CD4-positive, alpha-beta memory T cell (primary cell): ENCODE data around the gene CACNA1H. TPM values are rescaled to one million over a fixed set of nuclear protein-coding genes. Genes with fewer than 3 reads are reported as not detected.

Experiments used
- CTCF ChIA-PET: fragments of 350-600 bp; sonication (Branson Sonifier 250); formaldehyde crosslinking; loops from one replicate; lab custom pipeline; 2021; ENCODE audit warnings: inconsistent platforms; ENCODE audit not compliant: partially characterized antibody; lab: Charles Lee
- POLR2A ChIA-PET: fragments of 350-600 bp; sonication (Branson Sonifier 250); formaldehyde crosslinking; loops from one replicate; lab custom pipeline; 2021; ENCODE audit not compliant: partially characterized antibody; lab: Charles Lee
- DNase-seq, 5 donors: peaks; one replicate each; pipeline versions ENCODE4 v3.0.0 to v3.0.0-alpha.2; 2020 to 2022; ENCODE audit warnings: mixed read lengths in 1 of 5
- H3K27ac ChIP-seq: one replicate; pipeline ENCODE4 v1.7.0; 2013; ENCODE audit warnings: low read depth, low read length
- H3K27me3 ChIP-seq: 2 replicates; pipeline ENCODE4 v1.7.0; 2013; ENCODE audit warnings: mild to moderate bottlenecking, low read length, moderate library complexity; ENCODE audit not compliant: insufficient read depth
- H3K36me3 ChIP-seq: 2 replicates; pipeline ENCODE4 v1.7.0; 2013; ENCODE audit warnings: mild to moderate bottlenecking, low read length, moderate library complexity; ENCODE audit not compliant: insufficient read depth
- H3K4me1 ChIP-seq: 2 replicates; pipeline ENCODE4 v1.7.0; 2013; ENCODE audit warnings: mild to moderate bottlenecking, low read length, moderate library complexity; ENCODE audit not compliant: insufficient read depth
- H3K4me3 ChIP-seq, 2 donors: one replicate each; pipeline ENCODE4 v1.7.0; 2013; ENCODE audit warnings: low read length in 2 of 2, mild to moderate bottlenecking in 1 of 2
- H3K9me3 ChIP-seq, 2 donors: one replicate each; pipeline ENCODE4 v1.7.0; 2013; ENCODE audit warnings: low read length in 2 of 2, control low read depth in 1 of 2; ENCODE audit not compliant: control insufficient read depth in 1 of 2
- H3K27ac Mint-ChIP-seq, 7 donors: one replicate each; pipeline ENCODE4 v1.8.0; 2020 to 2021; ENCODE audit warnings: mixed read lengths in 7 of 7, mild to moderate bottlenecking in 6 of 7, inconsistent platforms in 3 of 7, moderate library complexity in 3 of 7
- H3K27me3 Mint-ChIP-seq, 2 donors: one replicate each; pipeline ENCODE4 v1.8.0; 2020 to 2021; ENCODE audit warnings: mixed read lengths in 2 of 2
- H3K36me3 Mint-ChIP-seq, 2 donors: one replicate each; pipeline ENCODE4 v1.8.0; 2020 to 2021; ENCODE audit warnings: mixed read lengths in 2 of 2, inconsistent platforms in 1 of 2, mild to moderate bottlenecking in 1 of 2
- H3K4me1 Mint-ChIP-seq, 4 donors: one replicate each; pipeline ENCODE4 v1.8.0; 2020 to 2021; ENCODE audit warnings: mixed read lengths in 4 of 4, mild to moderate bottlenecking in 1 of 4
- H3K4me3 Mint-ChIP-seq, 8 donors: one replicate each; pipeline ENCODE4 v1.8.0; 2020 to 2021; ENCODE audit warnings: mixed read lengths in 8 of 8, mild to moderate bottlenecking in 7 of 8, moderate library complexity in 6 of 8, inconsistent platforms in 3 of 8
- H3K9me3 Mint-ChIP-seq, 8 donors: one replicate each; pipeline ENCODE4 v1.8.0; 2020 to 2021; ENCODE audit warnings: mixed read lengths in 8 of 8, mild to moderate bottlenecking in 5 of 8, inconsistent platforms in 3 of 8, moderate library complexity in 1 of 8
- intact Hi-C: fragments of 100-400 bp; cut with micrococcal nuclease; formaldehyde crosslinking; loops from one replicate; pipeline ENCODE4 v1.15.1; 2023
- polyA plus RNA-seq, 2 donors: library from polyadenylated mRNA; unstranded; fragments of 300-500 nt; fragmentation: Illumina TruSeq; gene quantifications; one replicate each; pipeline ENCODE4 v1.2.3, GENCODE V29; 2021
- total RNA-seq, 2 experiments: library from RNA; stranded (reverse); gene quantifications; one replicate each; pipeline ENCODE4 v1.2.3, GENCODE V29; 2021

The CACNA1H gene
- total and polyA plus RNA-seq, 4 experiments from 2014 or later: 0.48 to 2.1 (median 1.5) TPM

DNA sequence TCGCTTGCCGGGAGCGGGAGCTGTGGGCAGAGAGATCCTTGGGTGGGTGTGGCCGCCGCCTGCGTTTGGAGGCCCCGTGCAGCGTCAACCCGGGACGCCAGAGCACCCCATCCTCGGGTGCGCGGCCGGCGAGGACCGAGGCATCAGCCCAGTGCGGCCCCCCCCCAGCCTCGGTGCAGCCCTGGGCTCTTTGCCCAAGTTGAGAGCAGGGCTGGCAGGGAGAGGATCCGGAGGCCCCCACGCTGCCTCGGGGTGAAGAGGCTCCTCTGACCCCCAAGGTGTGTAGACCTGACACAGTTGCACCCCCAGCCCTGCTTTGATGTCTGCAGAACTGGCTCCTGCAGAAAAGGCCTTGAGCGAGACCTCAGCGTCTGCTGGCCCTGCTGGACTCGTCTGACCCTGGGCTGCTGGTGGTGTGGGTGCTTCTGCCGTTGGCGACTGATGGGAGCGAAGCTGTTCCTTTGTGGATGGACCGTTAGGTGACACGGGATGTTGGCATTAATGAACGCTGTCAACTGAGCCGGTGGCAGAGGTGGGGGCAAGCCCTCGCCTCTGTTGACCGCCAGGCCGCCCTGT, 8.0 kb downstream of the CACNA1H start:
- intact Hi-C loops: no loop called here
- Histone ChIP-seq H3K36me3 (no peaks in the 10 kb centered on the region), H3K27ac (no peak overlapping the region), H3K4me1 (no peaks in the 10 kb centered on the region), H3K4me3 (no peak overlapping the region), H3K27me3 (no peaks in the 10 kb centered on the region), H3K9me3 (no peaks in the 10 kb centered on the region)
- POLR2A ChIA-PET: no interaction called here
- Mint-ChIP-seq H3K4me1 (no peaks in the 10 kb centered on the region), H3K27ac (no peak overlapping the region), H3K4me3 (no peak overlapping the region), H3K9me3 (no peaks in the 10 kb centered on the region), H3K36me3 (no peaks in the 10 kb centered on the region), H3K27me3 (peaks cover 3 to 4% of the 10 kb centered on the region in 2 donors)
- CTCF ChIA-PET: no interaction called here
- DNase-seq: no peak

- Histone ChIP-seq H3K36me3 (no peaks in the 10 kb centered on the region), H3K4me1 (no peaks in the 10 kb centered on the region), H3K4me3 (no peak overlapping the region), H3K9me3 (no peaks in the 10 kb centered on the region), H3K27ac (no peak overlapping the region), H3K27me3 (no peaks in the 10 kb centered on the region)
- Mint-ChIP-seq H3K4me1 (no peaks in the 10 kb centered on the region), H3K4me3 (no peak overlapping the region), H3K36me3 (no peaks in the 10 kb centered on the region), H3K27ac (no peak overlapping the region), H3K9me3 (no peaks in the 10 kb centered on the region), H3K27me3 (no peaks in the 10 kb centered on the region)
- POLR2A ChIA-PET: no interaction called here
- CTCF ChIA-PET: no interaction called here
- intact Hi-C loops: no loop called here
- DNase-seq: no peak
Observed at GRCh38 chr16:1162701-1163566, 10.0 kb downstream of the CACNA1H start.

GRCh38 chr16:1163567-1164055, 10.7 kb downstream of the CACNA1H start:
- Mint-ChIP-seq H3K27ac (no peak overlapping the region), H3K36me3 (no peaks in the 10 kb centered on the region), H3K27me3 (no peaks in the 10 kb centered on the region), H3K4me3 (no peak overlapping the region), H3K4me1 (no peaks in the 10 kb centered on the region), H3K9me3 (no peaks in the 10 kb centered on the region)
- no peak for DNase-seq
- intact Hi-C loops: no loop called here
- H3K4me1 ChIP-seq: no peaks in the 10 kb centered on the region
- POLR2A ChIA-PET: no interaction called here
- no peak overlapping the region for H3K27ac ChIP-seq
- no peaks in the 10 kb centered on the region for H3K27me3 ChIP-seq
- CTCF ChIA-PET: no interaction called here
- no peak overlapping the region for H3K4me3 ChIP-seq
- H3K36me3 ChIP-seq: no peaks in the 10 kb centered on the region
- no peaks in the 10 kb centered on the region for H3K9me3 ChIP-seq

DNA sequence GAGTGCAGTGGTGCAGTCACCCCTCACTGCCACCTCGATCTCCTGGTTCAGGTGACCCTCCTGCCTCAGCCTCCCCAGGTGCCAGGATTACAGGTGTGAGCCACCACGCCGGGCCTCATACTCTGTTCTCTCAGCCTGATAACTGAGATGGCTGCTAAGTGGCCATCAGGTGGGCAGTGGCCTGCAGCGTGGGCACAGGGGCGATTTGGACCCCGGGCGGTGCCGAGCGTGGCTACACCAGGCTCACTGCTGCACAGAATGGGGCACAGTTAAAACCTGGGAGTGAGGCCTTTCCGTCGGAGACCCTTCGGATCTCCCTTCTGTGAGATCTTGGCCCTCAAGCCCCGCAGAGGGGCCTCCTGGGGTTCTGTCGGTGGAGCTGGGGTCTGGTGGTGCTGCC, 11.5 kb downstream of the CACNA1H start:
- H3K4me3 ChIP-seq: no peak overlapping the region
- H3K27ac Mint-ChIP-seq: no peak overlapping the region
- H3K9me3 ChIP-seq: no peaks in the 10 kb centered on the region
- H3K27me3 Mint-ChIP-seq: no peaks in the 10 kb centered on the region
- no peaks in the 10 kb centered on the region for H3K36me3 Mint-ChIP-seq
- no peaks in the 10 kb centered on the region for H3K4me1 Mint-ChIP-seq
- H3K9me3 Mint-ChIP-seq: no peaks in the 10 kb centered on the region
- H3K27me3 ChIP-seq: no peaks in the 10 kb centered on the region
- H3K4me3 Mint-ChIP-seq: no peak overlapping the region
- CTCF ChIA-PET: no interaction called here
- H3K27ac ChIP-seq: no peak overlapping the region
- POLR2A ChIA-PET: no interaction called here
- H3K4me1 ChIP-seq: no peaks in the 10 kb centered on the region
- H3K36me3 ChIP-seq: no peaks in the 10 kb centered on the region
- DNase-seq: no peak
- intact Hi-C loops: no loop called here

DNA sequence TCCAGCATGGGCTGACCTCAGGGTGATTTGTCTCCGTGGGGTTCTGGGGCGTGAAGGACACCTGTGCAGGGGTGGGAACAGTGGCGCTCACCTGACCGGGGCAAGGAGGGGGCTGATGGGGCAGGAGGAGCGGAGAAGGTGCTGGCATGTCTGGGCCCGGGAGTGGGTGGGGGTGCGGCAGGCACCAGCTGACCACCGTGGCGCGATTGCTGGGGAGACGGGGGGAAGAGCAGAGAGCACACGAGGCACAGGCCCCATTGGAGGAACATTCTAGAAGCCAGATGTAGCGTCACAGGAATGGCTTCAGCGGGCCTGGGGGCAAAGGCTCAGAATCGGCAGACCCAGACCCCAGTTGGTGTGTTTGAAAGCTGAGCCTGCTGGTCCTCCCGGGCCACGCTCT, 12.1 kb downstream of the CACNA1H start:
- intact Hi-C loops: no loop called here
- Mint-ChIP-seq H3K36me3 (no peaks in the 10 kb centered on the region), H3K27me3 (no peaks in the 10 kb centered on the region), H3K4me3 (no peak overlapping the region), H3K9me3 (no peaks in the 10 kb centered on the region), H3K27ac (no peak overlapping the region), H3K4me1 (no peaks in the 10 kb centered on the region)
- Histone ChIP-seq H3K4me1 (no peaks in the 10 kb centered on the region), H3K9me3 (no peaks in the 10 kb centered on the region), H3K27ac (no peak overlapping the region), H3K4me3 (no peak overlapping the region), H3K27me3 (no peaks in the 10 kb centered on the region), H3K36me3 (no peaks in the 10 kb centered on the region)
- ChIA-PET POLR2A (no interaction called here), CTCF (no interaction called here)
- no peak for DNase-seq

DNA sequence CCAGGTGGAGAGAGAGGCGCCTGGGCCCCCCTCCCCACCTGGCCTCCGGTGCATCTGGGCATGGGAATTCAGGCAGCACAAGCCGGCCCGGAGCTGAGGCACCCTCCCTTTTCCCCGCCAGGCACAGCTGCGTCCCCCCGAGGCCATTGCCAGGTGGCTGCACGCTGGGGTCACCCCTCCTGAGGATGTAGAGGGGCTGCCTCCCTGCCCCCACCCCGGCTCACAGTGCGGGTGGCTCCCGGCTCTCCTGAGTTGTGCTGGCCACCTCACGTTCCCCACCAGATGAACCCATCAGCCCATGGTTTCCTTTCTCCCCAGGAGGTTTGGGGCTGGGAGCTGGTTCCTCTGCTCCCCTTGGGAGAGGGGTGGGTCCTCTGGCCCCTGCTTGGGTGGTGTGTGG, 12.6 kb downstream of the CACNA1H start:
- DNase-seq: no peak
- intact Hi-C loops: no loop called here
- Mint-ChIP-seq H3K9me3 (no peaks in the 10 kb centered on the region), H3K27me3 (peaks cover 1% of the 10 kb centered on the region in 2 donors), H3K36me3 (no peaks in the 10 kb centered on the region), H3K4me3 (no peak overlapping the region), H3K4me1 (no peaks in the 10 kb centered on the region), H3K27ac (no peak overlapping the region)
- no peaks in the 10 kb centered on the region for H3K27me3 ChIP-seq
- H3K9me3 ChIP-seq: no peaks in the 10 kb centered on the region
- H3K4me1 ChIP-seq: no peaks in the 10 kb centered on the region
- CTCF ChIA-PET: no interaction called here
- no peaks in the 10 kb centered on the region for H3K36me3 ChIP-seq
- H3K27ac ChIP-seq: no peak overlapping the region
- no peak overlapping the region for H3K4me3 ChIP-seq
- POLR2A ChIA-PET: no interaction called here

DNA sequence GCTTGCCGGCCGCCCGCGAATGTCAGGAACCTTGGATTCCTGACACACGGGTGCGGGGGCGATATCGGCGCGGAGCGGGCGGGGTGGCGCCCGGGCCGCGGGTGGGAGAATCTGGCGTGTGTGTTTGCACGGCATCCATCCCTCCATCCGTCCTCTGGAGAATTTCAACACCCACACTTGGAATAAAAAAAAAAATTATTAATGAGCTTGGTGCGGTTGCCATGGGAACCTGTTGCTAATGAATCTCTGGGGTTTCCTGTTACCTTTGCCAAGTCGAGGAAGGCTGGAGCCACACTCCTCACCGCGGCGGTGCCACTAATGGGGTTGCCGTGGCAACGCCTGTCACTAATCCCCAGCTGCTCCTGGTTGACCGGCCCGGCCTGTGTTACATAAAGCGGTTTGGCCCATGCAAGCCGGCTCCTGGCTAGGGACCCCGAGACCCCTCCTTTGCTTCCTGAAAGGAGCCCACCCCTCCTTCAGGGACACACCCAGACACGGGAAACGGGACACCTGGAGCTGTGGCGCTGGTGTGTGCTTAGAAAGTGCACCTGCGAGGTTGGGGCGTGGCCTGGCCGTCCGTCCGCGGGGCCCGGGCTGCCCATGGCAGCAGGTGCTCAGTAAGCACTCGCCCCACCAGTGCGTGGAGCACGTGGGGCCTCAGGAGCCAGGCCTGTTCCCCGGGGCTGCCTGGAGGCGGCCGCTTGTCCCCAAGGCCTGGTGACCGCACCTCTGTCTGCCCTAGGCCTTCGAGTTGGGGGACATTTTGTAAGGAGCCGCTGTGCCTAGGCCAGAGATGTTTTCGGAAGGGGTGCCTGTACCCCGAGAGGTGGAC, 14.6 kb downstream of the CACNA1H start:
- POLR2A ChIA-PET: no interaction called here
- Mint-ChIP-seq H3K4me1 (no peaks in the 10 kb centered on the region), H3K27me3 (peaks cover 1 to 4% of the 10 kb centered on the region in 2 donors), H3K36me3 (no peaks in the 10 kb centered on the region), H3K9me3 (no peaks in the 10 kb centered on the region), H3K27ac (no peak overlapping the region), H3K4me3 (no peak overlapping the region)
- H3K36me3 ChIP-seq: no peaks in the 10 kb centered on the region
- no peak for DNase-seq
- no peaks in the 10 kb centered on the region for H3K4me1 ChIP-seq
- H3K27ac ChIP-seq: no peak overlapping the region
- no peaks in the 10 kb centered on the region for H3K9me3 ChIP-seq
- intact Hi-C loops: no loop called here
- no peaks in the 10 kb centered on the region for H3K27me3 ChIP-seq
- no peak overlapping the region for H3K4me3 ChIP-seq
- CTCF ChIA-PET: no interaction called here
